ENCODE measurements around the gene AUNIP.

DNA sequence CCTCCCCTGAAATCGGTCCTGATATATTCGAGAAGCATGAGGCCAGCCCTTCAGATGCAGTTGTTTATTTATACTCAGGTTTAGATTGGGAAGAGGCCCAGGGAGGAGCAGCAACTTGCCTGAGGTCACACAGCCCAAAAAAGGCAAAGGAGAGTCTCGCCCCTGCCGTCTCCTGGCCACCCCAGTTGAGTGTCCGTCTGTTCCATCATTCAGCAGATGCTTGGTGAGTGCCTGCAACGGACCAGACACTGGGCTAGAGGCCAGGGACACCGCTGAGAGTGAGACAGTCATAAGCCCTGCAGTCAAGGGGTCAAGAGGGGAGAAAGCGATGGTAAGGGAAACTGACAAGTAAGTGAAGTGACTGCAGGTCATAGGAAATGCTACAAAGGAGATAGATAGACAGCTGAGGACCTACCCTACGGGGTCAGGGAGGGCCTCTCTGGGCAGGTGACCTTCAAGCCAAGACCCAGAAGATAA lies 74.6 kb downstream of the AUNIP start:
- TF ChIP-seq, protein P1, sequence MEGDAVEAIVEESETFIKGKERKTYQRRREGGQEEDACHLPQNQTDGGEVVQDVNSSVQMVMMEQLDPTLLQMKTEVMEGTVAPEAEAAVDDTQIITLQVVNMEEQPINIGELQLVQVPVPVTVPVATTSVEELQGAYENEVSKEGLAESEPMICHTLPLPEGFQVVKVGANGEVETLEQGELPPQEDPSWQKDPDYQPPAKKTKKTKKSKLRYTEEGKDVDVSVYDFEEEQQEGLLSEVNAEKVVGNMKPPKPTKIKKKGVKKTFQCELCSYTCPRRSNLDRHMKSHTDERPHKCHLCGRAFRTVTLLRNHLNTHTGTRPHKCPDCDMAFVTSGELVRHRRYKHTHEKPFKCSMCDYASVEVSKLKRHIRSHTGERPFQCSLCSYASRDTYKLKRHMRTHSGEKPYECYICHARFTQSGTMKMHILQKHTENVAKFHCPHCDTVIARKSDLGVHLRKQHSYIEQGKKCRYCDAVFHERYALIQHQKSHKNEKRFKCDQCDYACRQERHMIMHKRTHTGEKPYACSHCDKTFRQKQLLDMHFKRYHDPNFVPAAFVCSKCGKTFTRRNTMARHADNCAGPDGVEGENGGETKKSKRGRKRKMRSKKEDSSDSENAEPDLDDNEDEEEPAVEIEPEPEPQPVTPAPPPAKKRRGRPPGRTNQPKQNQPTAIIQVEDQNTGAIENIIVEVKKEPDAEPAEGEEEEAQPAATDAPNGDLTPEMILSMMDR (conservative IDR thresholded peaks at IDR 0.05 in 1 of 2, IDR thresholded peaks at IDR 0.05 in 1 of 2; ENCODE audit: extremely low read depth in 1 of 2, insufficient read depth in 1 of 2, low read depth in 1 of 2, low read length in 2 of 2) = no peak
- no peak for TF ChIP-seq EZH2 (IDR thresholded peaks at IDR 0.05; ENCODE audit: borderline replicate concordance, low read length)
